K562 (cell line): ENCODE data around the gene MRPL22. TPM values are rescaled to one million over a fixed set of nuclear protein-coding genes. Genes with fewer than 3 reads are reported as not detected.

Experiments used
- ATF6 ChIP-seq: sonication (generic); formaldehyde crosslinking; IDR thresholded peaks from 2 replicates; pipeline ENCODE4 v1.4.0; 2020; ENCODE audit warnings: mild to moderate bottlenecking, missing genetic modification reagents
- CBFB ChIP-seq: sonication (generic); formaldehyde crosslinking; IDR thresholded peaks from 2 replicates; pipeline ENCODE4 v1.4.0; 2020; ENCODE audit warnings: mild to moderate bottlenecking, missing genetic modification reagents
- E4F1 ChIP-seq: fragments of 250-450 bp; sonication (Bioruptor Pico); IDR thresholded peaks from 2 replicates; pipeline ENCODE4 v1.5.0; 2021; ENCODE audit warnings: mild to moderate bottlenecking, borderline replicate concordance
- LCOR ChIP-seq: sonication (generic); formaldehyde crosslinking; IDR thresholded peaks from 2 replicates; pipeline ENCODE4 v1.8.0; 2022; ENCODE audit warnings: mild to moderate bottlenecking, missing genetic modification reagents
- MAZ ChIP-seq, 2 experiments: fragments of 450-650 bp in 1 of 2; sonication (generic) in 1 of 2; formaldehyde crosslinking; IDR thresholded peaks in 1 of 2; conservative IDR thresholded peaks in 1 of 2; 2 replicates each; pipeline versions ENCODE4 v1.4.0 to v1.5.0; 2020; ENCODE audit warnings: mild to moderate bottlenecking in 1 of 2, missing genetic modification reagents in 1 of 2
- MNT ChIP-seq, 2 experiments: fragments of 450-650 bp; conservative IDR thresholded peaks; 2 replicates each; pipeline ENCODE4 v1.6.1; 2017; ENCODE audit warnings: mild to moderate bottlenecking in 2 of 2, moderate library complexity in 2 of 2
- NELFE ChIP-seq: IDR thresholded peaks from 2 replicates; pipeline ENCODE4 v1.6.1; 2011; ENCODE audit warnings: mild to moderate bottlenecking; ENCODE audit not compliant: insufficient read depth, insufficient read length
- PTBP1 ChIP-seq: fragments of 200-400 bp; formaldehyde crosslinking; IDR thresholded peaks from 2 replicates; pipeline ENCODE4 v1.6.1; 2017; ENCODE audit warnings: low read depth, low read length
- RAD51 ChIP-seq: fragments of 450-650 bp; IDR thresholded peaks from 2 replicates; pipeline ENCODE4 v1.7.1; 2016; ENCODE audit warnings: low read depth, mild to moderate bottlenecking, borderline replicate concordance
- RBBP5 ChIP-seq: fragments of 200-600 bp; sonication (generic); IDR thresholded peaks from 2 replicates; pipeline ENCODE4 v1.6.1; 2012; ENCODE audit warnings: borderline replicate concordance, mild to moderate bottlenecking, low read length, control low read depth, inconsistent platforms; ENCODE audit not compliant: insufficient read depth, poor library complexity, severe bottlenecking
- RBM25 ChIP-seq: fragments of 200-400 bp; formaldehyde crosslinking; IDR thresholded peaks from 2 replicates; pipeline ENCODE4 v1.6.1; 2018; ENCODE audit warnings: low read length, low read depth, moderate library complexity; ENCODE audit not compliant: severe bottlenecking
- SIN3B ChIP-seq: fragments of 450-650 bp; IDR thresholded peaks from 2 replicates; pipeline ENCODE4 v1.6.1; 2017; ENCODE audit warnings: low read depth, mild to moderate bottlenecking, moderate library complexity
- TCF7 ChIP-seq: sonication (generic); IDR thresholded peaks from 2 replicates; pipeline ENCODE4 v1.6.1; 2016; ENCODE audit warnings: antibody characterized with exemption, borderline replicate concordance
- TFE3 ChIP-seq: fragments of 450-650 bp; formaldehyde crosslinking; IDR thresholded peaks from 2 replicates; pipeline ENCODE4 v1.4.0; 2020; ENCODE audit warnings: mild to moderate bottlenecking, mixed read lengths
- U2AF2 ChIP-seq: fragments of 200-400 bp; formaldehyde crosslinking; optimal IDR thresholded peaks from 2 replicates; pipeline ENCODE3; 2017; ENCODE audit warnings: low read depth, mild to moderate bottlenecking, low read length
- ZNF316 ChIP-seq: fragments of 450-650 bp; IDR thresholded peaks from 2 replicates; pipeline ENCODE4 v1.6.1; 2016
- ZNF707 ChIP-seq: fragments of 250-450 bp; sonication (Bioruptor Pico); conservative IDR thresholded peaks from 2 replicates; pipeline ENCODE4 v1.8.0; 2022; ENCODE audit warnings: inconsistent platforms, mild to moderate bottlenecking, moderate library complexity
- ZNF766 ChIP-seq: fragments of 200-800 bp; sonication (Bioruptor generic); conservative IDR thresholded peaks from 2 replicates; pipeline ENCODE4 v1.6.1; 2016; ENCODE audit warnings: missing genetic modification characterization, missing compliant biosample characterization
- polyA plus RNA-seq, 8 experiments: library from polyadenylated mRNA; depleted of rRNA in 4 of 8; stranded (reverse) in 5 of 8; unstranded in 3 of 8; fragments of >200 nt; fragmentation: Nextera tagmentation in 2 of 8; fragmentation: Illumina TruSeq in 1 of 8; extraction: Ambion mirVana in 2 of 8; extraction: Trizol in 1 of 8; gene quantifications; 2 replicates each; pipeline versions ENCODE4 v1.2.1 to v1.2.3, GENCODE V29; 2011 to 2014; ENCODE audit warnings: inconsistent platforms in 1 of 8, missing spikeins in 1 of 8
- total RNA-seq, 7 experiments: library from RNA; depleted of rRNA in 6 of 7; stranded (reverse); fragments of >200 nt in 6 of 7; fragmentation: Illumina TruSeq in 2 of 7; extraction: Trizol in 2 of 7; gene quantifications; 2 replicates each; pipeline versions ENCODE4 v1.2.1 to v1.2.3, GENCODE V29; 2011 to 2021; ENCODE audit warnings: low replicate concordance in 1 of 7

The MRPL22 gene
- total and polyA plus RNA-seq, 9 of the 15 experiments (the other 6 are each of a cell fraction or from before 2014, with no cell fraction given), result 41.1 to 424 (median 102) TPM

GRCh38 chr5:154940772-154941620, at the start of gene MRPL22 (continued):
- TF ChIP-seq PTBP1, result no peak
- peak; percentile 31 to 67; a peak in 3 of 4 replicates for TF ChIP-seq MNT (conservative IDR thresholded peaks at IDR 0.05)
- TF ChIP-seq ZNF316, result no peak
- no peak for TF ChIP-seq CBFB
- 0 out of 2 replicates have a peak, but pooled peaks have one; percentile 20 for TF ChIP-seq ZNF707
- no peak for TF ChIP-seq E4F1 (CRISPR knock-in tag)
- peak; percentile 75; the same call in 1 of the 2 replicates for TF ChIP-seq ATF6 (CRISPR knock-in tag)
- peak in 1 of 2 experiments; percentile 67; a peak in 2 of 4 replicates for TF ChIP-seq MAZ (CRISPR knock-in tag; conservative IDR thresholded peaks at IDR 0.05 in 1 of 2, IDR thresholded peaks at IDR 0.05 in 1 of 2)
- no peak for TF ChIP-seq RBM25
- TF ChIP-seq TCF7, result 0 out of 2 replicates have a peak, but pooled peaks have one; percentile 38
- TF ChIP-seq TFE3 (CRISPR knock-in tag), result no peak
- peak; percentile 82; the same call in 1 of the 2 replicates for TF ChIP-seq LCOR (CRISPR knock-in tag)
- TF ChIP-seq SIN3B, result peak; percentile 90
- no peak for TF ChIP-seq RAD51
- TF ChIP-seq RBBP5, result peak; percentile 93
- TF ChIP-seq ZNF766 (CRISPR knock-in tag), result peak; percentile 37; the same call in 1 of the 2 replicates
- TF ChIP-seq NELFE, result no peak
- no peak for TF ChIP-seq U2AF2
